ENCODE measurements around the gene YAP1. TPM values are rescaled to one million over a fixed set of nuclear protein-coding genes. Genes with fewer than 3 reads are reported as not detected.

YAP1 gene
- total RNA-seq, 4 donors from 2014 or later, result 122 to 202 (median 170) TPM

DNA sequence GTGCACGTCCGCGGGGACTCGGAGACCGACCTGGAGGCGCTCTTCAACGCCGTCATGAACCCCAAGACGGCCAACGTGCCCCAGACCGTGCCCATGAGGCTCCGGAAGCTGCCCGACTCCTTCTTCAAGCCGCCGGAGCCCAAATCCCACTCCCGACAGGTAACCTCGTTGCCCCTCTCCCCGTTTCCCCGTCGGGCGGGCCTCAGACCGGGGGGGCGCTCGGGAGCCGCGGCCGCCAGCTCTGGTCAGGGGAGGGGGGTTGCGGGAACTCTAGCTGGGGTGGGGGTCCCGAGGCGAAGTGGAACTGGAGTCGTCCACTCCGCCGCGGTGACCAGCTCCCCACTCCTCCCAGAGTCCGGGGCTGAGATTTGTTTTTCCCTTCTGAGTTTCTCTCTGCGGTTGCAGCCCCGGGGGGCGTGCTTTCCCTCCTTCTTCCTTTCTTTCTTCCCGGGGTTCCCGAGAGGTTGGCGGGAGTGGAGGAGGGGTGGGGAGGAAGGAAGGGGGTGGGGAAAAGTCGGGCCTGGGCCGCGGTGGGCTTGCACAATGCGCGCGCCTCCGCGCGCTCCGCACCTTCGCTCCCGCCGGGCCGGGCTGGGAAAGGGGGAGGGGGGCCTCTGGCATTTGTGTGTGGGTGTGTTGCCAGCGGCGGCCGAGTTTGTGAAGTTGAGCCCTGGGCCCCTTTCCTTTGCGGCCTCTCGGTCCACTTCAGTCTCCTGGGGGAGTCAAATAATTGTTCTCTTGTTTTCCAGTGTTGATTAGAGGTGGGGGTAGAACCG, 952 bp downstream of the YAP1 start:
- TF ChIP-seq, protein P1, sequence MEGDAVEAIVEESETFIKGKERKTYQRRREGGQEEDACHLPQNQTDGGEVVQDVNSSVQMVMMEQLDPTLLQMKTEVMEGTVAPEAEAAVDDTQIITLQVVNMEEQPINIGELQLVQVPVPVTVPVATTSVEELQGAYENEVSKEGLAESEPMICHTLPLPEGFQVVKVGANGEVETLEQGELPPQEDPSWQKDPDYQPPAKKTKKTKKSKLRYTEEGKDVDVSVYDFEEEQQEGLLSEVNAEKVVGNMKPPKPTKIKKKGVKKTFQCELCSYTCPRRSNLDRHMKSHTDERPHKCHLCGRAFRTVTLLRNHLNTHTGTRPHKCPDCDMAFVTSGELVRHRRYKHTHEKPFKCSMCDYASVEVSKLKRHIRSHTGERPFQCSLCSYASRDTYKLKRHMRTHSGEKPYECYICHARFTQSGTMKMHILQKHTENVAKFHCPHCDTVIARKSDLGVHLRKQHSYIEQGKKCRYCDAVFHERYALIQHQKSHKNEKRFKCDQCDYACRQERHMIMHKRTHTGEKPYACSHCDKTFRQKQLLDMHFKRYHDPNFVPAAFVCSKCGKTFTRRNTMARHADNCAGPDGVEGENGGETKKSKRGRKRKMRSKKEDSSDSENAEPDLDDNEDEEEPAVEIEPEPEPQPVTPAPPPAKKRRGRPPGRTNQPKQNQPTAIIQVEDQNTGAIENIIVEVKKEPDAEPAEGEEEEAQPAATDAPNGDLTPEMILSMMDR (IDR thresholded peaks at IDR 0.05; ENCODE audit: low read depth), result no peak

DNA sequence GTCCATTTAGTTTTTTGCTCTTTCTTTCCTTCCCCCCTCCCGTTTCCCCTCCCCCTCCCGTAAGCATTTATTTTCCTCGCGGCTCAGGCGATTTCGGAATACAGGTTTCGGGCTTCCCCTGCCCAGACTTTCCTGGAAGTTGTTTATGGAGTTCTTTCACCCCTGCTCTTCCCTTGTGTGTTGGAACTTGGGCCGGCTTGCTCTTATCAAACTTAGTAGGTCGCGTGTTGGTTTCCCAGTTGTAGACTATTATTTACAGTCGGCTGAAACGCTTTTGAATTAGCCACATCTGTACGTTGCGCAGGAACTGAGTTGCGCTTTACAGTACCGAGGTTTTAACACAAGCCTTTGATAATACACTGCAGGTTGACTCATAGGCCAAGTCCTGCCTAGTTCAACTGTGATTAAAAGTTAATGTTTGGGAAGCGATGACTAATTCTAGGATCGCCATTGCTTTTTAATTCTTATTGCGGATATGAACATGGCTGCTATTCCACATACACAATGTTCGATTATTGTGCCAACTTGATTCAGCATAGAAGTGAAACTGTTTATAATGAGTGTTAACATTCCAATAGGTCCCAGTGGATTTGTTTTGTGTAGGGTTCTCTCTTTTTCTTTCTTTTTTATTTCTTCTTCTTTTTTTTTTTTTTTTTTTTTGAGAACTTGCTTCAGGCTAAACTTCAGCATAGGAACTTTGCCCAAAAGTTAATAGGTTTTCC, 1.7 kb downstream of the YAP1 start:
- TF ChIP-seq, protein P1 (IDR thresholded peaks at IDR 0.05; ENCODE audit: low read depth), result no peak

DNA sequence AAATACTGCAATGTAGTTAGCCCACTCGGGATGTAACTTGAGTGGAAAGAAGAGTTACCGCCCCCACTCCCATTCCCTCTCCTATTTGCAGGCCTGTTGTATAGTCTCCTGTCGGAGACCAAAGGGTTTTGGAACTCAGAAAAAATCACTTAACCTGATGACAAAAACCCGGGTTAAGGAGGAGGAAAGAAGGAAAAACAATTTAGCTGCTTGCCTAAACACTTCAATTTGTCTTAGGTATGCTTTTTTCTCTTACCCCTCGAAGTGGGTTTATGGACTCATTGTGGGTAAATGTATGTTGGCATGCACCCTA, 2.2 kb downstream of the YAP1 start:
- TF ChIP-seq, protein P1 (IDR thresholded peaks at IDR 0.05; ENCODE audit: low read depth), result no peak

DNA sequence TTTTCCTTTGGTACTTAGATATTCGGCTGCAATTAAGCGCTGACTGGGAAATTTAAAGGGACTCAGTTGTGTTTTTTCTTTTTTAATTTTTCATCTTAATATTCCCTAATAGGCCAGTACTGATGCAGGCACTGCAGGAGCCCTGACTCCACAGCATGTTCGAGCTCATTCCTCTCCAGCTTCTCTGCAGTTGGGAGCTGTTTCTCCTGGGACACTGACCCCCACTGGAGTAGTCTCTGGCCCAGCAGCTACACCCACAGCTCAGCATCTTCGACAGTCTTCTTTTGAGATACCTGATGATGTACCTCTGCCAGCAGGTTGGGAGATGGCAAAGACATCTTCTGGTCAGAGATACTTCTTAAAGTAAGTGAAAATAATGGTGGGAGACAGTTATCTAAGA, 3.8 kb downstream of the YAP1 start:
- TF ChIP-seq, protein P1 (IDR thresholded peaks at IDR 0.05; ENCODE audit: low read depth), result no peak

DNA sequence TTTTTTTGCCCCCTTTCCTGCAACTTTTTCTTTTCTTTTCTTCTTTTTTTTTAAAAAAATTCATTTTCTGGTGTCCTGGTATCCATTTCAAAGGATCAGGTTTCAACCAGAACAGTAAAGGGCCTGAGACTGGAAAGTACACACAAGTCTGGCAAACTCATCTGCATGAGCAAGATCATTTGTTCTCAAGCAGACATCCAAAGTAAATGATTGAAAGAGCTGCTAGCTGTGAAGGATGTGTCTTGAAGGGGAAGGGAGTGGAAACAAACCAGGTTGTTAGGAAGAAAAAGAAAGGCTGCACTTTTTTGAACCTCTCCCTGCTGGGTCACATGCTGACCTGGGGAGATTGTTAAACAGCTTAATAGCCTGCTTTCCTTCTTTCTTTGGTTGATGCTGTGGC, 5.3 kb downstream of the YAP1 start:
- TF ChIP-seq, protein P1 (IDR thresholded peaks at IDR 0.05; ENCODE audit: low read depth), result no peak

DNA sequence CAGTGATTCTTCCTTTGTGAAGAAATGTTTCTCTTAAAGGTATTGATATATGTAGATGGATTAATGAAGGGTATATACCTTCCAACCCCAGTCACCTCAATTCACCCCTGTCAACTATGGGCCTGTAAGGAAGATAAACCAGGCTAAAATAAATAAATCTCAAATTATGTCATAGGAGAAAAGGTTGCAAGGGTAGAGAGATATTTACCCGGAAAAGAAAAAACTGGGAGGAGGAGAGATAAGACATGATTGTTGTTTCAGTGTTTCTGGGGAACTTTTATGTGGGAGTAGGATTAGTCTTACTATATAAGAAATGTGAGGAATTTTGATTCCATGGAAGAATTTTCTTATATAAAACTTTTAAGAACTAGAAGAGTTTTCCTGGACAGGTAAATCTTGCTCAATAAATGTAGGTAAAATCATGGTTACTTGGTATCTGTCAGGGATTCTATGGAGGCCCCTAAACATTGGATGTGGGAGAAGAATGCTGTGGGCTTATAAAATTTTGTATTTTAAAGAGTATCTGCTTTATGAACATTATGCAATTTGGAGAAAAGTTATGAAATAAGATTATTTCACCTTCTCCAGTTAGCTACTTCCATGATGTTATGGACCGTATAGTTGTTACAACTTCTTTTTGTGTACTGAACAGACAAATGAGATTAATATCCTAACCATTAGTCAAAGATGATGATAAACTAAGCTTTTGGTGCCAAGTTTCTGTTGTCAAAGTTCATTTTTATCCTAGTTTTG, 6.4 kb downstream of the YAP1 start:
- TF ChIP-seq, protein P1 (IDR thresholded peaks at IDR 0.05; ENCODE audit: low read depth), result no peak

Data from subcutaneous adipose tissue (tissue), 4 donors.